Spleen (tissue), 7 donors: ENCODE results near the gene STAP2.

Source experiments
- POLR2A ChIP-seq, 3 donors: fragments of 450-650 bp; IDR thresholded peaks; one replicate each; pipeline ENCODE4 v1.5.1; 2017; ENCODE audit warnings: antibody characterized with exemption in 3 of 3, mild to moderate bottlenecking in 1 of 3
- POLR2AphosphoS5 ChIP-seq, 3 donors: sonication (generic); formaldehyde crosslinking; IDR thresholded peaks; one replicate each; pipeline ENCODE4 v1.5.1; 2017; ENCODE audit warnings: antibody characterized with exemption in 3 of 3
- TF ChIP-seq, protein P1 (sequence below), 11 experiments: fragments of 200-600 bp in 7 of 11; fragments of 450-650 bp in 4 of 11; sonication (generic) in 4 of 11; IDR thresholded peaks in 8 of 11; conservative IDR thresholded peaks in 3 of 11; 1 replicate in 7 of 11; 2 replicates in 4 of 11; pipeline versions ENCODE4 v1.4.0 to v1.8.0; 2016 to 2021; ENCODE audit warnings: antibody characterized with exemption in 11 of 11, inconsistent platforms in 4 of 11, mild to moderate bottlenecking in 1 of 11
- donor health status: DM: no; HTN: no; CAD: no; lungs with moderate emphysema.
- donor health status: DM: no; HTN: no; CAD: no.
- donor health status: DM: no; HTN: no; CAD: no.

DNA sequence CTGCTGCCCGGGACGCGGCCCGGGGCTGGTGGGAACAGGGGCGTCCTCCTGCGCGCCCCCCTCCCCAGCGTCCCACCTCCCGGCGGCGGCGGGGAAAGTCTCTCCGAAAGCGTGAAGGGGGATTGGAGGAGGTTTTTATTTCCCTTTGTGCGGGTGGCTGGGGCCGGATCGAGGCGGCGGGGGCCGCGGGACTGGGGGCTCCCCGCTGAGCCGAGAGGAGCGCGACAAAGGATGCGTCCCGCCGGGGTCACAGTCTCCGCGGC is 59.4 kb downstream of the STAP2 start:
- TF ChIP-seq POLR2AphosphoS5 (IDR thresholded peaks at IDR 0.05) (no peak), POLR2A (IDR thresholded peaks at IDR 0.05) (no peak)
- TF ChIP-seq, protein P1, sequence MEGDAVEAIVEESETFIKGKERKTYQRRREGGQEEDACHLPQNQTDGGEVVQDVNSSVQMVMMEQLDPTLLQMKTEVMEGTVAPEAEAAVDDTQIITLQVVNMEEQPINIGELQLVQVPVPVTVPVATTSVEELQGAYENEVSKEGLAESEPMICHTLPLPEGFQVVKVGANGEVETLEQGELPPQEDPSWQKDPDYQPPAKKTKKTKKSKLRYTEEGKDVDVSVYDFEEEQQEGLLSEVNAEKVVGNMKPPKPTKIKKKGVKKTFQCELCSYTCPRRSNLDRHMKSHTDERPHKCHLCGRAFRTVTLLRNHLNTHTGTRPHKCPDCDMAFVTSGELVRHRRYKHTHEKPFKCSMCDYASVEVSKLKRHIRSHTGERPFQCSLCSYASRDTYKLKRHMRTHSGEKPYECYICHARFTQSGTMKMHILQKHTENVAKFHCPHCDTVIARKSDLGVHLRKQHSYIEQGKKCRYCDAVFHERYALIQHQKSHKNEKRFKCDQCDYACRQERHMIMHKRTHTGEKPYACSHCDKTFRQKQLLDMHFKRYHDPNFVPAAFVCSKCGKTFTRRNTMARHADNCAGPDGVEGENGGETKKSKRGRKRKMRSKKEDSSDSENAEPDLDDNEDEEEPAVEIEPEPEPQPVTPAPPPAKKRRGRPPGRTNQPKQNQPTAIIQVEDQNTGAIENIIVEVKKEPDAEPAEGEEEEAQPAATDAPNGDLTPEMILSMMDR (IDR thresholded peaks at IDR 0.05 in 8 of 11, conservative IDR thresholded peaks at IDR 0.05 in 3 of 11): no peak
